HEK293 (cell line): ENCODE data around the gene LIPJ.

Experiments
- ATF2 ChIP-seq: fragments of 450-650 bp; formaldehyde crosslinking; IDR thresholded peaks from 2 replicates; pipeline ENCODE4 v1.5.1; 2016; ENCODE audit warnings: missing biosample characterization, missing genetic modification characterization, low read depth
- GLI4 ChIP-seq: fragments of 450-650 bp; formaldehyde crosslinking; IDR thresholded peaks from 2 replicates; pipeline ENCODE4 v1.5.1; 2016; ENCODE audit warnings: missing biosample characterization, missing genetic modification characterization
- SP2 ChIP-seq: fragments of 450-650 bp; formaldehyde crosslinking; IDR thresholded peaks from 2 replicates; pipeline ENCODE4 v1.5.1; 2016; ENCODE audit warnings: missing biosample characterization, missing genetic modification characterization
- ZNF23 ChIP-seq: fragments of 450-650 bp; formaldehyde crosslinking; IDR thresholded peaks from 2 replicates; pipeline ENCODE4 v1.5.1; 2016; ENCODE audit warnings: missing biosample characterization, missing genetic modification characterization, borderline replicate concordance
- ZNF311 ChIP-seq: fragments of 450-650 bp; formaldehyde crosslinking; IDR thresholded peaks from 2 replicates; pipeline ENCODE4 v1.5.1; 2017; ENCODE audit warnings: missing biosample characterization, missing genetic modification characterization, borderline replicate concordance

- no peak for TF ChIP-seq ATF2
- no peak for TF ChIP-seq ZNF23 (tag by site-specific recombination)
- TF ChIP-seq GLI4: no peak
- no peak for TF ChIP-seq SP2
- TF ChIP-seq ZNF311: no peak
Measured at GRCh38 chr10:88608052-88608732, 21.6 kb downstream of the LIPJ start.
